Fibroblast of lung (primary cell): Measurements from ENCODE around the gene POFUT1. TPM values are rescaled to one million over a fixed set of nuclear protein-coding genes. Genes with fewer than 3 reads are reported as not detected.

Experiments
- DNase-seq, 2 donors: peaks; one replicate each; pipeline versions ENCODE4 v3.0.0 to v3.0.0-alpha.2; 2010; ENCODE audit warnings: low read depth in 2 of 2
- H2AFZ ChIP-seq: 2 replicates; pipeline ENCODE4 v1.5.1; 2012; ENCODE audit warnings: low read length, control low read depth, inconsistent platforms
- H3K27ac ChIP-seq: 2 replicates; pipeline ENCODE4 v1.5.1; 2011; ENCODE audit warnings: low read length, control low read depth; ENCODE audit not compliant: insufficient read depth
- H3K27me3 ChIP-seq: 2 replicates; pipeline ENCODE4 v1.5.1; 2011; ENCODE audit warnings: mild to moderate bottlenecking, low read length; ENCODE audit not compliant: control insufficient read depth, insufficient read depth
- H3K36me3 ChIP-seq: 2 replicates; pipeline ENCODE4 v1.5.1; 2011; ENCODE audit warnings: low read length; ENCODE audit not compliant: control insufficient read depth, insufficient read depth
- H3K4me1 ChIP-seq: 2 replicates; pipeline ENCODE4 v1.5.1; 2011; ENCODE audit warnings: low read length; ENCODE audit not compliant: control insufficient read depth, insufficient read depth; ENCODE audit errors: extremely low read depth
- H3K4me2 ChIP-seq: 2 replicates; pipeline ENCODE4 v1.5.1; 2011; ENCODE audit warnings: low read length, control low read depth; ENCODE audit not compliant: insufficient read depth; ENCODE audit errors: extremely low read depth
- H3K4me3 ChIP-seq, 4 experiments: fragments of 200-600 bp in 1 of 4; sonication (generic) in 1 of 4; replicated peaks in 1 of 4; 2 replicates each; pipeline ENCODE4 v1.5.1; 2011 to 2016; ENCODE audit warnings: low read length in 4 of 4, low read depth in 3 of 4, mild to moderate bottlenecking in 3 of 4, control low read depth in 2 of 4, inconsistent platforms in 1 of 4, mixed read lengths in 1 of 4; ENCODE audit not compliant: insufficient read depth in 1 of 4; ENCODE audit errors: control extremely low read depth in 1 of 4
- H3K79me2 ChIP-seq: 2 replicates; pipeline ENCODE4 v1.5.1; 2012; ENCODE audit warnings: mild to moderate bottlenecking, low read length, inconsistent platforms; ENCODE audit not compliant: control insufficient read depth, insufficient read depth
- H3K9ac ChIP-seq: 2 replicates; pipeline ENCODE4 v1.5.1; 2011; ENCODE audit warnings: mild to moderate bottlenecking, low read length, control low read depth; ENCODE audit not compliant: insufficient read depth
- H3K9me3 ChIP-seq: 2 replicates; pipeline ENCODE4 v1.5.1; 2012; ENCODE audit warnings: low read depth, low read length; ENCODE audit not compliant: control insufficient read depth, insufficient read depth
- H4K20me1 ChIP-seq: 2 replicates; pipeline ENCODE4 v1.5.1; 2011; ENCODE audit warnings: low read length; ENCODE audit not compliant: control insufficient read depth, insufficient read depth; ENCODE audit errors: extremely low read depth
- CTCF ChIP-seq, 2 donors: IDR thresholded peaks in 1 of 2; conservative IDR thresholded peaks in 1 of 2; 1 replicate in 1 of 2; 2 replicates in 1 of 2; pipeline ENCODE4 v1.5.1; 2011 to 2012; ENCODE audit warnings: low read length in 2 of 2, control low read depth in 1 of 2, inconsistent platforms in 1 of 2, low read depth in 1 of 2, mild to moderate bottlenecking in 1 of 2
- EZH2 ChIP-seq: IDR thresholded peaks from 2 replicates; pipeline ENCODE4 v1.5.1; 2012; ENCODE audit warnings: low read length, control low read depth, mild to moderate bottlenecking; ENCODE audit errors: missing control alignments
- polyA plus RNA-seq, 2 donors: library from polyadenylated mRNA; depleted of rRNA in 1 of 2; stranded (reverse) in 1 of 2; unstranded in 1 of 2; fragments of >200 nt; gene quantifications; 2 replicates each; pipeline ENCODE4 v1.2.1, GENCODE V29; 2011 to 2012; ENCODE audit warnings: missing spikeins in 1 of 2
- total RNA-seq: library from RNA; depleted of rRNA; stranded (reverse); fragments of >200 nt; gene quantifications from 2 replicates; pipeline ENCODE4 v1.2.1, GENCODE V29; 2014

The POFUT1 gene
- total and polyA plus RNA-seq, 2 donors (not counting 1 experiment from before 2014, with no cell fraction given) = 32.4 to 41.0 TPM

- Histone ChIP-seq H3K27me3 (no peaks in the 10 kb centered on the region), H3K9me3 (no peaks in the 10 kb centered on the region), H3K4me2 (no peak overlapping the region), H2AFZ (no peak overlapping the region), H3K79me2 (no peaks in the 10 kb centered on the region), H3K4me1 (no peaks in the 10 kb centered on the region), H4K20me1 (no peaks in the 10 kb centered on the region), H3K4me3 (no peak overlapping the region), H3K36me3 (no peaks in the 10 kb centered on the region), H3K27ac (no peak overlapping the region), H3K9ac (no peak overlapping the region)
- no peak for DNase-seq
- TF ChIP-seq EZH2 = no peak
- no peak for TF ChIP-seq CTCF (conservative IDR thresholded peaks at IDR 0.05 in 1 of 2, IDR thresholded peaks at IDR 0.05 in 1 of 2; ENCODE audit: low read depth in 1 of 2, low read length in 2 of 2)
Observed at GRCh38 chr20:32183947-32184635, 23.6 kb upstream of the POFUT1 start.

GRCh38 chr20:32184961-32185603 lies 22.6 kb upstream of the POFUT1 start:
- H3K36me3 ChIP-seq = no peaks in the 10 kb centered on the region
- H3K79me2 ChIP-seq = no peaks in the 10 kb centered on the region
- H3K4me3 ChIP-seq = no peak overlapping the region
- TF ChIP-seq EZH2 = no peak
- no peak for TF ChIP-seq CTCF (conservative IDR thresholded peaks at IDR 0.05 in 1 of 2, IDR thresholded peaks at IDR 0.05 in 1 of 2; ENCODE audit: low read depth in 1 of 2, low read length in 2 of 2)
- no peaks in the 10 kb centered on the region for H3K27me3 ChIP-seq
- DNase-seq = no peak
- no peak overlapping the region for H3K4me2 ChIP-seq
- H4K20me1 ChIP-seq = no peaks in the 10 kb centered on the region
- H2AFZ ChIP-seq = no peak overlapping the region
- no peak overlapping the region for H3K27ac ChIP-seq
- H3K4me1 ChIP-seq = peaks cover 5% of the 10 kb centered on the region
- no peaks in the 10 kb centered on the region for H3K9me3 ChIP-seq
- no peak overlapping the region for H3K9ac ChIP-seq

GRCh38 chr20:32186506-32186905 lies 21.2 kb upstream of the POFUT1 start:
- Histone ChIP-seq H3K4me1 (peaks cover 7% of the 10 kb centered on the region), H2AFZ (no peak overlapping the region), H3K27me3 (no peaks in the 10 kb centered on the region), H3K4me3 (no peak overlapping the region), H3K9me3 (no peaks in the 10 kb centered on the region), H3K36me3 (no peaks in the 10 kb centered on the region), H3K79me2 (no peaks in the 10 kb centered on the region), H3K27ac (no peak overlapping the region), H4K20me1 (no peaks in the 10 kb centered on the region), H3K9ac (no peak overlapping the region), H3K4me2 (no peak overlapping the region)
- DNase-seq = no peak
- TF ChIP-seq CTCF (conservative IDR thresholded peaks at IDR 0.05 in 1 of 2, IDR thresholded peaks at IDR 0.05 in 1 of 2; ENCODE audit: low read depth in 1 of 2, low read length in 2 of 2) (no peak), EZH2 (no peak)
